Sigmoid colon (tissue), 3 donors: ENCODE measurements around the gene ASPG.

Experiments used
- CTCF ChIP-seq, 4 experiments: fragments of 450-650 bp in 3 of 4; fragments of 200-600 bp in 1 of 4; IDR thresholded peaks; one replicate each; pipeline ENCODE4 v1.5.1; 2016 to 2019; ENCODE audit warnings: antibody characterized with exemption in 4 of 4, mild to moderate bottlenecking in 3 of 4, moderate library complexity in 2 of 4
- POLR2A ChIP-seq, 2 donors: fragments of 450-650 bp; IDR thresholded peaks; one replicate each; pipeline ENCODE4 v1.6.1; 2016; ENCODE audit warnings: antibody characterized with exemption in 2 of 2, mild to moderate bottlenecking in 2 of 2, moderate library complexity in 2 of 2

- TF ChIP-seq CTCF (IDR thresholded peaks at IDR 0.05) = no peak
- TF ChIP-seq POLR2A (IDR thresholded peaks at IDR 0.05) = no peak
These were observed 24.3 kb downstream of the ASPG start for GRCh38 chr14:104109731-104110361.
